HEK293 (cell line): ENCODE measurements around the gene HNRNPH2.

Source experiments
- IKZF3 ChIP-seq: fragments of 450-650 bp; IDR thresholded peaks from 2 replicates; pipeline ENCODE4 v1.5.0; 2018; ENCODE audit warnings: missing biosample characterization, mild to moderate bottlenecking, missing genetic modification characterization, moderate library complexity
- OVOL3 ChIP-seq: fragments of 450-650 bp; formaldehyde crosslinking; IDR thresholded peaks from 2 replicates; pipeline ENCODE4 v1.5.1; 2016; ENCODE audit warnings: missing biosample characterization, missing genetic modification characterization
- PRDM4 ChIP-seq: fragments of 450-650 bp; formaldehyde crosslinking; IDR thresholded peaks from 2 replicates; pipeline ENCODE4 v1.5.1; 2017; ENCODE audit warnings: missing biosample characterization, missing genetic modification characterization
- SP2 ChIP-seq: fragments of 450-650 bp; formaldehyde crosslinking; IDR thresholded peaks from 2 replicates; pipeline ENCODE4 v1.5.1; 2016; ENCODE audit warnings: missing biosample characterization, missing genetic modification characterization
- TSHZ1 ChIP-seq: fragments of 450-650 bp; formaldehyde crosslinking; IDR thresholded peaks from 2 replicates; pipeline ENCODE4 v1.5.1; 2016; ENCODE audit warnings: missing biosample characterization, missing genetic modification characterization, borderline replicate concordance
- ZBTB11 ChIP-seq: fragments of 450-650 bp; formaldehyde crosslinking; conservative IDR thresholded peaks from 2 replicates; pipeline ENCODE4 v1.5.1; 2016; ENCODE audit warnings: low read depth, missing biosample characterization, missing genetic modification characterization
- ZFHX2 ChIP-seq: fragments of 450-650 bp; formaldehyde crosslinking; conservative IDR thresholded peaks from 2 replicates; pipeline ENCODE4 v1.5.1; 2016; ENCODE audit warnings: missing biosample characterization, missing genetic modification characterization
- ZFP41 ChIP-seq: fragments of 450-650 bp; formaldehyde crosslinking; IDR thresholded peaks from 2 replicates; pipeline ENCODE4 v1.5.1; 2016; ENCODE audit warnings: missing biosample characterization, missing genetic modification characterization, borderline replicate concordance
- ZNF19 ChIP-seq: fragments of 450-650 bp; formaldehyde crosslinking; IDR thresholded peaks from 2 replicates; pipeline ENCODE4; 2016; ENCODE audit warnings: missing biosample characterization, missing genetic modification characterization, low read depth
- ZNF239 ChIP-seq: fragments of 450-650 bp; formaldehyde crosslinking; IDR thresholded peaks from 2 replicates; pipeline ENCODE4 v1.5.1; 2016; ENCODE audit warnings: missing biosample characterization, missing genetic modification characterization
- ZNF366 ChIP-seq: fragments of 450-650 bp; formaldehyde crosslinking; conservative IDR thresholded peaks from 2 replicates; pipeline ENCODE4 v1.5.1; 2016; ENCODE audit warnings: missing biosample characterization, missing genetic modification characterization
- ZNF48 ChIP-seq: fragments of 450-650 bp; formaldehyde crosslinking; IDR thresholded peaks from 2 replicates; pipeline ENCODE4 v1.5.1; 2016; ENCODE audit warnings: missing biosample characterization, missing genetic modification characterization
- ZNF529 ChIP-seq: fragments of 450-650 bp; formaldehyde crosslinking; IDR thresholded peaks from 2 replicates; pipeline ENCODE4 v1.5.1; 2017; ENCODE audit warnings: missing genetic modification characterization, missing biosample characterization; ENCODE audit not compliant: insufficient replicate concordance
- ZNF585B ChIP-seq: fragments of 450-650 bp; formaldehyde crosslinking; IDR thresholded peaks from 2 replicates; pipeline ENCODE4 v1.5.1; 2016; ENCODE audit warnings: missing biosample characterization, missing genetic modification characterization
- ZNF600 ChIP-seq: fragments of 450-650 bp; formaldehyde crosslinking; IDR thresholded peaks from 2 replicates; pipeline ENCODE4 v1.5.1; 2016; ENCODE audit warnings: missing biosample characterization, missing genetic modification characterization
- ZNF664 ChIP-seq: fragments of 450-650 bp; formaldehyde crosslinking; IDR thresholded peaks from 2 replicates; pipeline ENCODE4 v1.5.1; 2016; ENCODE audit warnings: missing biosample characterization, missing genetic modification characterization
- ZNF776 ChIP-seq: fragments of 450-650 bp; formaldehyde crosslinking; IDR thresholded peaks from 2 replicates; pipeline ENCODE4 v1.5.0; 2017; ENCODE audit warnings: missing biosample characterization, missing genetic modification characterization, borderline replicate concordance
- TF ChIP-seq, protein P1 (sequence below): fragments of 450-650 bp; formaldehyde crosslinking; IDR thresholded peaks from 2 replicates; pipeline ENCODE4 v1.5.1; 2016; ENCODE audit warnings: missing biosample characterization, missing genetic modification characterization, borderline replicate concordance
- TF ChIP-seq, protein P2 (sequence below): fragments of 450-650 bp; formaldehyde crosslinking; IDR thresholded peaks from 2 replicates; pipeline ENCODE4 v1.5.1; 2016; ENCODE audit warnings: missing biosample characterization, missing genetic modification characterization

HNRNPH2 gene

GRCh38 chrX:101417981-101418841 is 10.2 kb downstream of the HNRNPH2 start (continued):
- TF ChIP-seq PRDM4 (no peak), ZNF19 (no peak), ZNF600 (tag by site-specific recombination) (no peak), ZNF585B (no peak), ZNF529 (no peak), SP2 (tag by site-specific recombination) (peak; percentile 51), ZNF239 (tag by site-specific recombination) (no peak), ZFP41 (tag by site-specific recombination) (no peak), ZNF776 (no peak), ZNF48 (tag by site-specific recombination) (no peak), ZBTB11 (tag by site-specific recombination) (peak; percentile 61; the same call in 1 of the 2 replicates), TSHZ1 (no peak), ZNF366 (tag by site-specific recombination) (peak; percentile 77), IKZF3 (tag by site-specific recombination) (peak; percentile 55), ZFHX2 (no peak), OVOL3 (tag by site-specific recombination) (0 out of 2 replicates have a peak, but pooled peaks have one; percentile 31), ZNF664 (tag by site-specific recombination) (no peak)
- TF ChIP-seq, protein P1, sequence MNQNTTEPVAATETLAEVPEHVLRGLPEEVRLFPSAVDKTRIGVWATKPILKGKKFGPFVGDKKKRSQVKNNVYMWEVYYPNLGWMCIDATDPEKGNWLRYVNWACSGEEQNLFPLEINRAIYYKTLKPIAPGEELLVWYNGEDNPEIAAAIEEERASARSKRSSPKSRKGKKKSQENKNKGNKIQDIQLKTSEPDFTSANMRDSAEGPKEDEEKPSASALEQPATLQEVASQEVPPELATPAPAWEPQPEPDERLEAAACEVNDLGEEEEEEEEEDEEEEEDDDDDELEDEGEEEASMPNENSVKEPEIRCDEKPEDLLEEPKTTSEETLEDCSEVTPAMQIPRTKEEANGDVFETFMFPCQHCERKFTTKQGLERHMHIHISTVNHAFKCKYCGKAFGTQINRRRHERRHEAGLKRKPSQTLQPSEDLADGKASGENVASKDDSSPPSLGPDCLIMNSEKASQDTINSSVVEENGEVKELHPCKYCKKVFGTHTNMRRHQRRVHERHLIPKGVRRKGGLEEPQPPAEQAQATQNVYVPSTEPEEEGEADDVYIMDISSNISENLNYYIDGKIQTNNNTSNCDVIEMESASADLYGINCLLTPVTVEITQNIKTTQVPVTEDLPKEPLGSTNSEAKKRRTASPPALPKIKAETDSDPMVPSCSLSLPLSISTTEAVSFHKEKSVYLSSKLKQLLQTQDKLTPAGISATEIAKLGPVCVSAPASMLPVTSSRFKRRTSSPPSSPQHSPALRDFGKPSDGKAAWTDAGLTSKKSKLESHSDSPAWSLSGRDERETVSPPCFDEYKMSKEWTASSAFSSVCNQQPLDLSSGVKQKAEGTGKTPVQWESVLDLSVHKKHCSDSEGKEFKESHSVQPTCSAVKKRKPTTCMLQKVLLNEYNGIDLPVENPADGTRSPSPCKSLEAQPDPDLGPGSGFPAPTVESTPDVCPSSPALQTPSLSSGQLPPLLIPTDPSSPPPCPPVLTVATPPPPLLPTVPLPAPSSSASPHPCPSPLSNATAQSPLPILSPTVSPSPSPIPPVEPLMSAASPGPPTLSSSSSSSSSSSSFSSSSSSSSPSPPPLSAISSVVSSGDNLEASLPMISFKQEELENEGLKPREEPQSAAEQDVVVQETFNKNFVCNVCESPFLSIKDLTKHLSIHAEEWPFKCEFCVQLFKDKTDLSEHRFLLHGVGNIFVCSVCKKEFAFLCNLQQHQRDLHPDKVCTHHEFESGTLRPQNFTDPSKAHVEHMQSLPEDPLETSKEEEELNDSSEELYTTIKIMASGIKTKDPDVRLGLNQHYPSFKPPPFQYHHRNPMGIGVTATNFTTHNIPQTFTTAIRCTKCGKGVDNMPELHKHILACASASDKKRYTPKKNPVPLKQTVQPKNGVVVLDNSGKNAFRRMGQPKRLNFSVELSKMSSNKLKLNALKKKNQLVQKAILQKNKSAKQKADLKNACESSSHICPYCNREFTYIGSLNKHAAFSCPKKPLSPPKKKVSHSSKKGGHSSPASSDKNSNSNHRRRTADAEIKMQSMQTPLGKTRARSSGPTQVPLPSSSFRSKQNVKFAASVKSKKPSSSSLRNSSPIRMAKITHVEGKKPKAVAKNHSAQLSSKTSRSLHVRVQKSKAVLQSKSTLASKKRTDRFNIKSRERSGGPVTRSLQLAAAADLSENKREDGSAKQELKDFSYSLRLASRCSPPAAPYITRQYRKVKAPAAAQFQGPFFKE (tag by site-specific recombination) = no peak
- TF ChIP-seq, protein P2, sequence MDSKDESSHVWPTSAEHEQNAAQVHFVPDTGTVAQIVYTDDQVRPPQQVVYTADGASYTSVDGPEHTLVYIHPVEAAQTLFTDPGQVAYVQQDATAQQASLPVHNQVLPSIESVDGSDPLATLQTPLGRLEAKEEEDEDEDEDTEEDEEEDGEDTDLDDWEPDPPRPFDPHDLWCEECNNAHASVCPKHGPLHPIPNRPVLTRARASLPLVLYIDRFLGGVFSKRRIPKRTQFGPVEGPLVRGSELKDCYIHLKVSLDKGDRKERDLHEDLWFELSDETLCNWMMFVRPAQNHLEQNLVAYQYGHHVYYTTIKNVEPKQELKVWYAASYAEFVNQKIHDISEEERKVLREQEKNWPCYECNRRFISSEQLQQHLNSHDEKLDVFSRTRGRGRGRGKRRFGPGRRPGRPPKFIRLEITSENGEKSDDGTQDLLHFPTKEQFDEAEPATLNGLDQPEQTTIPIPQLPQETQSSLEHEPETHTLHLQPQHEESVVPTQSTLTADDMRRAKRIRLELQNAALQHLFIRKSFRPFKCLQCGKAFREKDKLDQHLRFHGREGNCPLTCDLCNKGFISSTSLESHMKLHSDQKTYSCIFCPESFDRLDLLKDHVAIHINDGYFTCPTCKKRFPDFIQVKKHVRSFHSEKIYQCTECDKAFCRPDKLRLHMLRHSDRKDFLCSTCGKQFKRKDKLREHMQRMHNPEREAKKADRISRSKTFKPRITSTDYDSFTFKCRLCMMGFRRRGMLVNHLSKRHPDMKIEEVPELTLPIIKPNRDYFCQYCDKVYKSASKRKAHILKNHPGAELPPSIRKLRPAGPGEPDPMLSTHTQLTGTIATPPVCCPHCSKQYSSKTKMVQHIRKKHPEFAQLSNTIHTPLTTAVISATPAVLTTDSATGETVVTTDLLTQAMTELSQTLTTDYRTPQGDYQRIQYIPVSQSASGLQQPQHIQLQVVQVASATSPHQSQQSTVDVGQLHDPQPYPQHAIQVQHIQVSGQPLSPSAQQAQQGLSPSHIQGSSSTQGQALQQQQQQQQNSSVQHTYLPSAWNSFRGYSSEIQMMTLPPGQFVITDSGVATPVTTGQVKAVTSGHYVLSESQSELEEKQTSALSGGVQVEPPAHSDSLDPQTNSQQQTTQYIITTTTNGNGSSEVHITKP (tag by site-specific recombination) = peak; percentile 82
